Measurements from ENCODE around the gene MRPL46.

- TF ChIP-seq JUN (IDR thresholded peaks at IDR 0.05; ENCODE audit: borderline replicate concordance, low read depth, low read length) (no peak), JUN (CRISPR knock-in tag; IDR thresholded peaks at IDR 0.05; ENCODE audit: borderline replicate concordance) (no peak), ZFX (CRISPR knock-in tag; IDR thresholded peaks at IDR 0.05) (no peak), SNAPC5 (CRISPR knock-in tag; IDR thresholded peaks at IDR 0.05) (no peak), RBM39 (optimal IDR thresholded peaks at IDR 0.05; ENCODE audit: low read depth, low read length) (no peak), ZNF830 (CRISPR knock-in tag; IDR thresholded peaks at IDR 0.05) (no peak), ZNF174 (CRISPR knock-in tag; IDR thresholded peaks at IDR 0.05) (no peak), NR1H2 (CRISPR knock-in tag; IDR thresholded peaks at IDR 0.05) (no peak), EZH2 (IDR thresholded peaks at IDR 0.05; ENCODE audit: borderline replicate concordance, low read depth, low read length) (no peak), POLR2A (conservative IDR thresholded peaks at IDR 0.05) (no peak), ELF4 (CRISPR knock-in tag; IDR thresholded peaks at IDR 0.05) (no peak), FOXK2 (conservative IDR thresholded peaks at IDR 0.05 in 1 of 2, IDR thresholded peaks at IDR 0.05 in 1 of 2; ENCODE audit: low read depth in 2 of 2) (no peak), KLF13 (tag; IDR thresholded peaks at IDR 0.05; ENCODE audit: borderline replicate concordance, low read depth) (no peak), HSF4 (CRISPR knock-in tag; IDR thresholded peaks at IDR 0.05; ENCODE audit: borderline replicate concordance) (no peak)
These were observed 43.9 kb downstream of the MRPL46 start for GRCh38 chr15:88423331-88423730.

Measured in K562 (cell line).